Esophagus squamous epithelium (tissue), 5 donors: Measurements from ENCODE around the gene EEF1AKMT4. TPM values are rescaled to one million over a fixed set of nuclear protein-coding genes. Genes with fewer than 3 reads are reported as not detected.

Experiments used
- DNase-seq: peaks from one replicate; lab custom pipeline; 2025; lab: John Stamatoyannopoulos, UW
- H3K27ac ChIP-seq, 4 donors: fragments of 200-600 bp; sonication (generic); one replicate each; pipeline ENCODE4 v1.5.1; 2016 to 2019; ENCODE audit warnings: mild to moderate bottlenecking in 1 of 4
- H3K27me3 ChIP-seq, 4 donors: fragments of 200-600 bp; sonication (generic); 1 replicate in 3 of 4; 2 replicates in 1 of 4; pipeline versions ENCODE4 v1.5.1 to v1.6.0; 2017 to 2021; ENCODE audit warnings: antibody characterized with exemption in 1 of 4
- H3K36me3 ChIP-seq, 3 donors: fragments of 200-600 bp; sonication (generic); one replicate each; pipeline ENCODE4 v1.5.1; 2016 to 2019
- H3K4me1 ChIP-seq, 3 donors: fragments of 200-600 bp; sonication (generic); one replicate each; pipeline ENCODE4 v1.5.1; 2017 to 2019
- H3K4me3 ChIP-seq, 4 donors: fragments of 200-600 bp; sonication (generic); 1 replicate in 3 of 4; 2 replicates in 1 of 4; pipeline ENCODE4 v1.5.1; 2016 to 2019; ENCODE audit warnings: mild to moderate bottlenecking in 2 of 4, moderate library complexity in 1 of 4
- H3K9me3 ChIP-seq, 3 donors: fragments of 200-600 bp; sonication (generic); one replicate each; pipeline ENCODE4 v1.5.1; 2016 to 2019
- CTCF ChIP-seq, 6 experiments: fragments of 450-650 bp in 4 of 6; fragments of 200-600 bp in 2 of 6; sonication (generic) in 2 of 6; IDR thresholded peaks; one replicate each; pipeline ENCODE4 v1.5.1; 2016 to 2019; ENCODE audit warnings: antibody characterized with exemption in 6 of 6, mild to moderate bottlenecking in 4 of 6, moderate library complexity in 4 of 6
- POLR2A ChIP-seq, 4 donors: fragments of 450-650 bp; IDR thresholded peaks; one replicate each; pipeline ENCODE4 v1.6.1; 2017; ENCODE audit warnings: antibody characterized with exemption in 4 of 4, mild to moderate bottlenecking in 4 of 4, moderate library complexity in 3 of 4
- WGBS, 2 donors: methylation state at CpG; one replicate each; pipeline ENCODE4 v1.1.5; 2018; 5-methylcytosine and 5-hydroxymethylcytosine counted together
- intact Hi-C: fragments of 100-400 bp; cut with DNase I; formaldehyde crosslinking; loops from one replicate; pipeline ENCODE4 v1.15.0; 2022
- total RNA-seq, 4 donors: library from RNA; depleted of rRNA; stranded (reverse); fragments of >200 nt; gene quantifications; one replicate each; pipeline ENCODE4 v1.1.0, GENCODE V29; 2016
- donor health status: DM: yes; HTN: yes; CAD: no.

The EEF1AKMT4 gene
- total RNA-seq, 4 donors from 2014 or later = 8.1 to 13.4 (median 10.3) TPM

GRCh38 chr3:184259878-184260723, 10.6 kb downstream of the EEF1AKMT4 start:
- Histone ChIP-seq H3K27me3 (peaks cover 17 to 70% (median 21%) of the 10 kb centered on the region in 4 donors), H3K4me3 (peak overlapping the region in 3 of 4 donors; percentile 42 to 70 (median 50)), H3K9me3 (no peaks in the 10 kb centered on the region), H3K36me3 (peaks cover 0 to 16% (median 4%) of the 10 kb centered on the region in 3 donors), H3K4me1 (peaks cover 23 to 37% (median 31%) of the 10 kb centered on the region in 3 donors), H3K27ac (no peak overlapping the region)
- intact Hi-C loops = no loop called here
- DNase-seq = no peak
- WGBS, 2 donors = 4% methylated on average over 18 to 20 of the region's 91 CpGs
- no peak for TF ChIP-seq CTCF (IDR thresholded peaks at IDR 0.05)
- TF ChIP-seq POLR2A (IDR thresholded peaks at IDR 0.05) = no peak

- Histone ChIP-seq H3K36me3 (peaks cover 0 to 16% (median 4%) of the 10 kb centered on the region in 3 donors), H3K9me3 (no peaks in the 10 kb centered on the region), H3K27ac (no peak overlapping the region), H3K27me3 (peaks cover 17 to 77% (median 21%) of the 10 kb centered on the region in 4 donors), H3K4me1 (peaks cover 23 to 37% (median 31%) of the 10 kb centered on the region in 3 donors), H3K4me3 (peak overlapping the region; percentile 35 to 70 (median 46))
- 0 to 7% methylated on average over 4 to 9 of the region's 49 CpGs for WGBS, 2 donors
- TF ChIP-seq CTCF (IDR thresholded peaks at IDR 0.05) (no peak), POLR2A (IDR thresholded peaks at IDR 0.05) (no peak)
- DNase-seq = no peak
- intact Hi-C loops = no loop called here
Measured at GRCh38 chr3:184260724-184261269, 11.3 kb downstream of the EEF1AKMT4 start.

- 0% methylated on average over 5 to 18 of the region's 67 CpGs for WGBS, 2 donors
- TF ChIP-seq CTCF (IDR thresholded peaks at IDR 0.05) (no peak), POLR2A (IDR thresholded peaks at IDR 0.05) (no peak)
- Histone ChIP-seq H3K36me3 (peaks cover 0 to 16% (median 4%) of the 10 kb centered on the region in 3 donors), H3K27ac (no peak within 1 kb of the TSS), H3K4me1 (peaks cover 23 to 37% (median 31%) of the 10 kb centered on the region in 3 donors), H3K9me3 (no peaks in the 10 kb centered on the region), H3K27me3 (peaks cover 17 to 83% (median 21%) of the 10 kb centered on the region in 4 donors), H3K4me3 (peak within 1 kb of the TSS; percentile 35 to 70 (median 46))
- DNase-seq = no peak
- intact Hi-C loops = no loop called here
Measured at GRCh38 chr3:184261270-184261853, 11.9 kb downstream of the EEF1AKMT4 start, which contains the start of gene CAMK2N2. Gene CAMK2N2, minus strand, starts transcription at chr3:184261553. Its CDS starts 268 bp downstream, at chr3:184261285.

- peaks cover 23 to 37% (median 31%) of the 10 kb centered on the region in 3 donors for H3K4me1 ChIP-seq
- H3K27ac ChIP-seq = no peak overlapping the region
- H3K9me3 ChIP-seq = no peaks in the 10 kb centered on the region
- 1 to 2% methylated on average over 25 to 32 of the region's 66 CpGs for WGBS, 2 donors
- H3K36me3 ChIP-seq = peaks cover 0 to 16% (median 4%) of the 10 kb centered on the region in 3 donors
- DNase-seq = no peak
- intact Hi-C loops = no loop called here
- H3K27me3 ChIP-seq = peaks cover 17 to 91% (median 21%) of the 10 kb centered on the region in 4 donors
- peak overlapping the region; percentile 35 to 70 (median 46) for H3K4me3 ChIP-seq
- TF ChIP-seq CTCF (IDR thresholded peaks at IDR 0.05) (no peak), POLR2A (IDR thresholded peaks at IDR 0.05) (no peak)
Measured at GRCh38 chr3:184261854-184262763, 12.6 kb downstream of the EEF1AKMT4 start.
